Loucy (cell line): ENCODE results near the gene GLT6D1.

Experiments
- H2AFZ ChIP-seq: fragments of 200-600 bp; sonication (generic); 2 replicates; pipeline ENCODE4 v1.6.0; 2016; ENCODE audit warnings: antibody characterized with exemption, mild to moderate bottlenecking, low read length, moderate library complexity
- H3F3A ChIP-seq: fragments of 200-600 bp; 2 replicates; pipeline ENCODE4 v1.6.0; 2016; ENCODE audit warnings: antibody characterized with exemption, low read depth, mild to moderate bottlenecking
- H3K27me3 ChIP-seq: fragments of 200-600 bp; sonication (generic); 2 replicates; pipeline ENCODE4 v1.6.1; 2014; ENCODE audit warnings: low read length, mild to moderate bottlenecking; ENCODE audit not compliant: insufficient read depth, poor library complexity, severe bottlenecking
- H3K36me3 ChIP-seq: fragments of 200-600 bp; sonication (generic); 2 replicates; pipeline ENCODE4 v1.6.1; 2016; ENCODE audit warnings: low read length; ENCODE audit not compliant: insufficient read depth
- H3K4me1 ChIP-seq: fragments of 200-600 bp; sonication (generic); 2 replicates; pipeline ENCODE4 v1.5.1; 2014; ENCODE audit warnings: low read length, mild to moderate bottlenecking; ENCODE audit not compliant: insufficient read depth, poor library complexity, severe bottlenecking
- H3K4me2 ChIP-seq: fragments of 200-600 bp; sonication (generic); 2 replicates; pipeline ENCODE4 v1.6.0; 2014; ENCODE audit warnings: antibody characterized with exemption, low read length, low read depth, mild to moderate bottlenecking; ENCODE audit not compliant: poor library complexity, severe bottlenecking
- H3K4me3 ChIP-seq: fragments of 200-600 bp; sonication (generic); 2 replicates; pipeline ENCODE4 v1.5.1; 2014; ENCODE audit warnings: low read length, mild to moderate bottlenecking, mixed read lengths; ENCODE audit not compliant: poor library complexity, severe bottlenecking
- H3K79me2 ChIP-seq: fragments of 200-600 bp; sonication (generic); 2 replicates; pipeline ENCODE4 v1.6.1; 2014; ENCODE audit warnings: low read length; ENCODE audit not compliant: insufficient read depth
- H3K9ac ChIP-seq: fragments of 200-600 bp; sonication (generic); 2 replicates; pipeline ENCODE4 v1.6.0; 2014; ENCODE audit warnings: mild to moderate bottlenecking, low read depth, low read length, moderate library complexity; ENCODE audit not compliant: poor library complexity, severe bottlenecking
- H3K9me2 ChIP-seq: fragments of 200-600 bp; sonication (generic); replicated peaks from 2 replicates; pipeline ENCODE4 v1.6.1; 2016; ENCODE audit warnings: low read depth, low read length, mixed read lengths
- H3K9me3 ChIP-seq: fragments of 200-600 bp; sonication (generic); 2 replicates; pipeline ENCODE4 v1.6.1; 2014; ENCODE audit warnings: mild to moderate bottlenecking, antibody characterized with exemption, low read length, low read depth; ENCODE audit not compliant: insufficient read depth
- H4K20me1 ChIP-seq: fragments of 200-600 bp; sonication (generic); 2 replicates; pipeline ENCODE4 v1.6.0; 2014; ENCODE audit warnings: antibody characterized with exemption, low read length, mild to moderate bottlenecking; ENCODE audit not compliant: insufficient read depth, poor library complexity, severe bottlenecking
- CTCF ChIP-seq: fragments of 200-600 bp; sonication (generic); conservative IDR thresholded peaks from 2 replicates; pipeline ENCODE4 v1.5.1; 2014; ENCODE audit warnings: mild to moderate bottlenecking, antibody characterized with exemption, low read length
- EZH2phosphoT487 ChIP-seq: fragments of 200-600 bp; IDR thresholded peaks from 2 replicates; pipeline ENCODE4 v1.6.1; 2018; ENCODE audit warnings: antibody characterized with exemption, mild to moderate bottlenecking, moderate library complexity, borderline replicate concordance

Gene GLT6D1

GRCh38 chr9:135614821-135615665 is 24.3 kb downstream of the GLT6D1 start:
- Histone ChIP-seq H3K27me3 (no peaks in the 10 kb centered on the region), H3K9ac (no peak overlapping the region), H3K4me2 (no peak overlapping the region), H4K20me1 (no peaks in the 10 kb centered on the region), H3K36me3 (no peaks in the 10 kb centered on the region), H3K4me1 (no peaks in the 10 kb centered on the region), H3K9me2 (no peaks in the 10 kb centered on the region), H3F3A (no peaks in the 10 kb centered on the region), H3K4me3 (no peak overlapping the region), H3K79me2 (no peaks in the 10 kb centered on the region), H3K9me3 (peaks cover 6% of the 10 kb centered on the region; the same call in 1 of the 2 replicates), H2AFZ (no peak overlapping the region)
- TF ChIP-seq CTCF = no peak
- TF ChIP-seq EZH2phosphoT487 = no peak

- no peak overlapping the region for H2AFZ ChIP-seq
- TF ChIP-seq EZH2phosphoT487 (no peak), CTCF (no peak)
- no peaks in the 10 kb centered on the region for H3F3A ChIP-seq
Measured at GRCh38 chr9:135613946-135614805, 25.2 kb downstream of the GLT6D1 start.

GRCh38 chr9:135612981-135613910 is 26.1 kb downstream of the GLT6D1 start:
- H3K36me3 ChIP-seq = no peaks in the 10 kb centered on the region

More at GRCh38 chr9:135613946-135614805, 25.2 kb downstream of the GLT6D1 start:
- Histone ChIP-seq H3K9me2 (no peaks in the 10 kb centered on the region), H3K4me1 (no peaks in the 10 kb centered on the region), H3K27me3 (no peaks in the 10 kb centered on the region), H3K79me2 (no peaks in the 10 kb centered on the region), H3K36me3 (no peaks in the 10 kb centered on the region), H3K4me3 (no peak overlapping the region), H3K9ac (no peak overlapping the region), H3K9me3 (peaks cover 10% of the 10 kb centered on the region; the same call in 1 of the 2 replicates), H4K20me1 (no peaks in the 10 kb centered on the region), H3K4me2 (no peak overlapping the region)

More at GRCh38 chr9:135612981-135613910, 26.1 kb downstream of the GLT6D1 start:
- Histone ChIP-seq H4K20me1 (no peaks in the 10 kb centered on the region), H3K9me3 (peaks cover 10% of the 10 kb centered on the region; the same call in 1 of the 2 replicates), H3K4me3 (no peak overlapping the region), H3K4me1 (no peaks in the 10 kb centered on the region), H3K9me2 (no peaks in the 10 kb centered on the region), H3K79me2 (no peaks in the 10 kb centered on the region), H2AFZ (no peak overlapping the region), H3K4me2 (no peak overlapping the region), H3K27me3 (no peaks in the 10 kb centered on the region), H3F3A (no peaks in the 10 kb centered on the region), H3K9ac (no peak overlapping the region)
- no peak for TF ChIP-seq CTCF
- TF ChIP-seq EZH2phosphoT487 = no peak
